K562 (cell line): ENCODE measurements around the gene B3GAT3. TPM values are rescaled to one million over a fixed set of nuclear protein-coding genes. Genes with fewer than 3 reads are reported as not detected.

Experiments used
- CTBP1 ChIP-seq: fragments of 450-650 bp; IDR thresholded peaks from 2 replicates; pipeline ENCODE4 v1.6.1; 2016; ENCODE audit warnings: borderline replicate concordance
- DIDO1 ChIP-seq: fragments of 450-650 bp; IDR thresholded peaks from 2 replicates; pipeline ENCODE4 v1.6.1; 2016; ENCODE audit warnings: low read depth, missing biosample characterization, missing genetic modification characterization
- FOXK2 ChIP-seq, 2 experiments: fragments of 450-650 bp; IDR thresholded peaks in 1 of 2; conservative IDR thresholded peaks in 1 of 2; 2 replicates each; pipeline ENCODE4 v1.6.1; 2016; ENCODE audit warnings: low read depth in 2 of 2, mild to moderate bottlenecking in 1 of 2
- GABPB2 ChIP-seq: fragments of 250-450 bp; sonication (Bioruptor Pico); conservative IDR thresholded peaks from 2 replicates; pipeline ENCODE4 v1.5.1; 2021; ENCODE audit warnings: mild to moderate bottlenecking
- HNRNPL ChIP-seq: fragments of 200-400 bp; formaldehyde crosslinking; IDR thresholded peaks from 2 replicates; pipeline ENCODE4 v1.6.1; 2017; ENCODE audit warnings: low read depth, mild to moderate bottlenecking, low read length
- OTX1 ChIP-seq: fragments of 450-650 bp; formaldehyde crosslinking; IDR thresholded peaks from 2 replicates; pipeline ENCODE4 v1.4.0; 2022; ENCODE audit warnings: mild to moderate bottlenecking
- PRMT5 ChIP-seq: sonication (generic); formaldehyde crosslinking; IDR thresholded peaks from 2 replicates; pipeline ENCODE4 v1.5.0; 2020; ENCODE audit warnings: missing genetic modification reagents
- RBFOX2 ChIP-seq: fragments of 200-400 bp; formaldehyde crosslinking; IDR thresholded peaks from 2 replicates; pipeline ENCODE4 v1.6.1; 2017; ENCODE audit warnings: low read depth, mild to moderate bottlenecking, low read length, moderate library complexity
- SAFB2 ChIP-seq: fragments of 200-400 bp; formaldehyde crosslinking; IDR thresholded peaks from 2 replicates; pipeline ENCODE4 v1.6.1; 2018; ENCODE audit warnings: borderline replicate concordance, low read length, low read depth, moderate library complexity; ENCODE audit not compliant: severe bottlenecking
- U2AF2 ChIP-seq: fragments of 200-400 bp; formaldehyde crosslinking; optimal IDR thresholded peaks from 2 replicates; pipeline ENCODE3; 2017; ENCODE audit warnings: low read depth, mild to moderate bottlenecking, low read length
- ZFPM2 ChIP-seq: fragments of 250-450 bp; sonication (Bioruptor Pico); IDR thresholded peaks from 2 replicates; pipeline ENCODE4 v1.5.1; 2022; ENCODE audit warnings: mild to moderate bottlenecking
- ZNF146 ChIP-seq: IDR thresholded peaks from one replicate; pipeline ENCODE4 v1.6.1; 2018; ENCODE audit warnings: missing compliant biosample characterization; ENCODE audit not compliant: unreplicated experiment
- ZNF224 ChIP-seq: sonication (generic); formaldehyde crosslinking; IDR thresholded peaks from 2 replicates; pipeline ENCODE4 v1.8.0; 2022; ENCODE audit warnings: mild to moderate bottlenecking, missing genetic modification reagents
- ZNF23 ChIP-seq: fragments of 250-450 bp; sonication (Bioruptor Pico); IDR thresholded peaks from 2 replicates; pipeline ENCODE4 v1.4.0; 2020; ENCODE audit warnings: mild to moderate bottlenecking
- ZNF561 ChIP-seq: fragments of 450-650 bp; formaldehyde crosslinking; conservative IDR thresholded peaks from 2 replicates; pipeline ENCODE4 v1.4.0; 2020; ENCODE audit warnings: mild to moderate bottlenecking, moderate library complexity
- ZNF644 ChIP-seq: fragments of 200-800 bp; sonication (Bioruptor generic); IDR thresholded peaks from 2 replicates; pipeline ENCODE4 v1.6.1; 2016; ENCODE audit warnings: low read depth, missing genetic modification characterization, missing compliant biosample characterization
- polyA plus RNA-seq, 8 experiments: library from polyadenylated mRNA; depleted of rRNA in 4 of 8; stranded (reverse) in 5 of 8; unstranded in 3 of 8; fragments of >200 nt; fragmentation: Nextera tagmentation in 2 of 8; fragmentation: Illumina TruSeq in 1 of 8; extraction: Ambion mirVana in 2 of 8; extraction: Trizol in 1 of 8; gene quantifications; 2 replicates each; pipeline versions ENCODE4 v1.2.1 to v1.2.3, GENCODE V29; 2011 to 2014; ENCODE audit warnings: inconsistent platforms in 1 of 8, missing spikeins in 1 of 8
- total RNA-seq, 7 experiments: library from RNA; depleted of rRNA in 6 of 7; stranded (reverse); fragments of >200 nt in 6 of 7; fragmentation: Illumina TruSeq in 2 of 7; extraction: Trizol in 2 of 7; gene quantifications; 2 replicates each; pipeline versions ENCODE4 v1.2.1 to v1.2.3, GENCODE V29; 2011 to 2021; ENCODE audit warnings: low replicate concordance in 1 of 7
- TF ChIP-seq, protein P1 (sequence below), 2 experiments: IDR thresholded peaks; 2 replicates each; pipeline ENCODE4 v1.6.1; 2012; ENCODE audit warnings: improper control_type of control experiment in 2 of 2, low read depth in 2 of 2, low read length in 2 of 2, borderline replicate concordance in 1 of 2
- TF ChIP-seq, protein P2 (sequence below): fragments of 250-450 bp; sonication (Bioruptor Pico); IDR thresholded peaks from 2 replicates; pipeline ENCODE4 v1.8.0; 2021; ENCODE audit warnings: mild to moderate bottlenecking, moderate library complexity
- TF ChIP-seq, protein P3 (sequence below): fragments of 150-350 bp; IDR thresholded peaks from 2 replicates; pipeline ENCODE4 v1.6.1; 2014; ENCODE audit warnings: low read depth, mild to moderate bottlenecking, low read length, borderline replicate concordance
- TF ChIP-seq, protein P4 (sequence below): fragments of 250-450 bp; sonication (Bioruptor Pico); IDR thresholded peaks from 2 replicates; pipeline ENCODE4 v1.6.1; 2021; ENCODE audit warnings: mild to moderate bottlenecking

The B3GAT3 gene
- total and polyA plus RNA-seq, 9 of the 15 experiments (the other 6 are each of a cell fraction or from before 2014, with no cell fraction given) = 0.30 to 64.0 (median 21.4) TPM

DNA sequence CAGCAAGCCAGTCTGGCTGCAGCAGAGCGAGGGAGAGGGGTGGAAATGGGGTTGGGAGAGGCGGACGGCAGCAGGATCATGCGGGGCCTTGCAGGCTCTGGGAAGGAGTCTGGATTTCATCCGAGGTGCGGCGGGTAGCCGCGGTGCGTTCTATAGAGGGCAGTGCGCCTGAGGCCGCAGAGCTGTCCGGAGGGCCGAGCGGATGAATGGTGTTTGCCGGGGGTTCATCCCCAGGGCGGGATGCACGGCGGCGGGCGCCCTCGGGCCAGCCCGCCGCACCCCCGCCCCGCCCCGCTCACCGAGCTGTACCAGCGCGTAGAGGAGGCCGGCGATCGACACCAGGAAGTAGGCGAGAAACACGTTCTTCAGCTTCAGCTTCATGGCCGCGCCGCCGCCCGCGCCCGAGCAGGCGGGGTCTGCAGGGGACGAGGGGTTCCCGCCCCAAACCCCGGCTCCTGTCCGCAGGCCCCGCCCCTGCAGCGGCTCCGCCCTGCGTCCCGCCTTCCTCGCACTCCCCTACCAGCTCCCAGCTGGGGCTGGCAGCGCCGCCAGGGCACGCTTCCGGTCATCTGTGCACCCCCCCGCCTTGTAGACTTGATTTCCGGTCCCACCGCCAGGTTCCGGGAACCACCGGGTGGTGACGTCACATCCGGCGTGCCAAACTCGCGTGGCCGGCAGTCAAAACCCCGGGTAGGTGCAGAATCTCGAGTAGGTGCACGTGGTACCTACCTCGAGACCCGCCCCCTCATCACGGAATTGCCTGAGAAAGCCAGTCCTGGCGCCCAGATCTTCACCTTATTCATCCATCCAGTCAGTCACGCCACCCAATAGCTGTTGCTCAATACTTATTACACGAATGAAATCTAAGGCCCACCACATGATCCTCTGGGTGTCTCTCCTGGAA is at the start of gene B3GAT3 (continued):
- no peak for TF ChIP-seq ZNF146 (CRISPR knock-in tag)
- TF ChIP-seq GABPB2 (CRISPR knock-in tag) = no peak
- TF ChIP-seq SAFB2 = no peak
- TF ChIP-seq, protein P1, sequence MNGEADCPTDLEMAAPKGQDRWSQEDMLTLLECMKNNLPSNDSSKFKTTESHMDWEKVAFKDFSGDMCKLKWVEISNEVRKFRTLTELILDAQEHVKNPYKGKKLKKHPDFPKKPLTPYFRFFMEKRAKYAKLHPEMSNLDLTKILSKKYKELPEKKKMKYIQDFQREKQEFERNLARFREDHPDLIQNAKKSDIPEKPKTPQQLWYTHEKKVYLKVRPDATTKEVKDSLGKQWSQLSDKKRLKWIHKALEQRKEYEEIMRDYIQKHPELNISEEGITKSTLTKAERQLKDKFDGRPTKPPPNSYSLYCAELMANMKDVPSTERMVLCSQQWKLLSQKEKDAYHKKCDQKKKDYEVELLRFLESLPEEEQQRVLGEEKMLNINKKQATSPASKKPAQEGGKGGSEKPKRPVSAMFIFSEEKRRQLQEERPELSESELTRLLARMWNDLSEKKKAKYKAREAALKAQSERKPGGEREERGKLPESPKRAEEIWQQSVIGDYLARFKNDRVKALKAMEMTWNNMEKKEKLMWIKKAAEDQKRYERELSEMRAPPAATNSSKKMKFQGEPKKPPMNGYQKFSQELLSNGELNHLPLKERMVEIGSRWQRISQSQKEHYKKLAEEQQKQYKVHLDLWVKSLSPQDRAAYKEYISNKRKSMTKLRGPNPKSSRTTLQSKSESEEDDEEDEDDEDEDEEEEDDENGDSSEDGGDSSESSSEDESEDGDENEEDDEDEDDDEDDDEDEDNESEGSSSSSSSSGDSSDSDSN (IDR thresholded peaks at IDR 0.05; ENCODE audit: borderline replicate concordance in 1 of 2, low read depth in 2 of 2, low read length in 2 of 2) = no peak
- TF ChIP-seq CTBP1 = peak; percentile 90
- TF ChIP-seq, protein P2, sequence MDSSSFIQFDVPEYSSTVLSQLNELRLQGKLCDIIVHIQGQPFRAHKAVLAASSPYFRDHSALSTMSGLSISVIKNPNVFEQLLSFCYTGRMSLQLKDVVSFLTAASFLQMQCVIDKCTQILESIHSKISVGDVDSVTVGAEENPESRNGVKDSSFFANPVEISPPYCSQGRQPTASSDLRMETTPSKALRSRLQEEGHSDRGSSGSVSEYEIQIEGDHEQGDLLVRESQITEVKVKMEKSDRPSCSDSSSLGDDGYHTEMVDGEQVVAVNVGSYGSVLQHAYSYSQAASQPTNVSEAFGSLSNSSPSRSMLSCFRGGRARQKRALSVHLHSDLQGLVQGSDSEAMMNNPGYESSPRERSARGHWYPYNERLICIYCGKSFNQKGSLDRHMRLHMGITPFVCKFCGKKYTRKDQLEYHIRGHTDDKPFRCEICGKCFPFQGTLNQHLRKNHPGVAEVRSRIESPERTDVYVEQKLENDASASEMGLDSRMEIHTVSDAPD (CRISPR knock-in tag) = no peak
- TF ChIP-seq PRMT5 (CRISPR knock-in tag) = no peak
- no peak for TF ChIP-seq ZFPM2 (CRISPR knock-in tag)
- TF ChIP-seq ZNF23 (CRISPR knock-in tag) = no peak
- no peak for TF ChIP-seq ZNF224 (CRISPR knock-in tag)
- no peak for TF ChIP-seq ZNF644 (tag)
- TF ChIP-seq U2AF2 = no peak
- TF ChIP-seq FOXK2 (conservative IDR thresholded peaks at IDR 0.05 in 1 of 2, IDR thresholded peaks at IDR 0.05 in 1 of 2; ENCODE audit: low read depth in 2 of 2) = peak; percentile 67 to 69; a peak in 3 of 4 replicates
- TF ChIP-seq, protein P3, sequence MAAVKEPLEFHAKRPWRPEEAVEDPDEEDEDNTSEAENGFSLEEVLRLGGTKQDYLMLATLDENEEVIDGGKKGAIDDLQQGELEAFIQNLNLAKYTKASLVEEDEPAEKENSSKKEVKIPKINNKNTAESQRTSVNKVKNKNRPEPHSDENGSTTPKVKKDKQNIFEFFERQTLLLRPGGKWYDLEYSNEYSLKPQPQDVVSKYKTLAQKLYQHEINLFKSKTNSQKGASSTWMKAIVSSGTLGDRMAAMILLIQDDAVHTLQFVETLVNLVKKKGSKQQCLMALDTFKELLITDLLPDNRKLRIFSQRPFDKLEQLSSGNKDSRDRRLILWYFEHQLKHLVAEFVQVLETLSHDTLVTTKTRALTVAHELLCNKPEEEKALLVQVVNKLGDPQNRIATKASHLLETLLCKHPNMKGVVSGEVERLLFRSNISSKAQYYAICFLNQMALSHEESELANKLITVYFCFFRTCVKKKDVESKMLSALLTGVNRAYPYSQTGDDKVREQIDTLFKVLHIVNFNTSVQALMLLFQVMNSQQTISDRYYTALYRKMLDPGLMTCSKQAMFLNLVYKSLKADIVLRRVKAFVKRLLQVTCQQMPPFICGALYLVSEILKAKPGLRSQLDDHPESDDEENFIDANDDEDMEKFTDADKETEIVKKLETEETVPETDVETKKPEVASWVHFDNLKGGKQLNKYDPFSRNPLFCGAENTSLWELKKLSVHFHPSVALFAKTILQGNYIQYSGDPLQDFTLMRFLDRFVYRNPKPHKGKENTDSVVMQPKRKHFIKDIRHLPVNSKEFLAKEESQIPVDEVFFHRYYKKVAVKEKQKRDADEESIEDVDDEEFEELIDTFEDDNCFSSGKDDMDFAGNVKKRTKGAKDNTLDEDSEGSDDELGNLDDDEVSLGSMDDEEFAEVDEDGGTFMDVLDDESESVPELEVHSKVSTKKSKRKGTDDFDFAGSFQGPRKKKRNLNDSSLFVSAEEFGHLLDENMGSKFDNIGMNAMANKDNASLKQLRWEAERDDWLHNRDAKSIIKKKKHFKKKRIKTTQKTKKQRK = no peak
- TF ChIP-seq, protein P4, sequence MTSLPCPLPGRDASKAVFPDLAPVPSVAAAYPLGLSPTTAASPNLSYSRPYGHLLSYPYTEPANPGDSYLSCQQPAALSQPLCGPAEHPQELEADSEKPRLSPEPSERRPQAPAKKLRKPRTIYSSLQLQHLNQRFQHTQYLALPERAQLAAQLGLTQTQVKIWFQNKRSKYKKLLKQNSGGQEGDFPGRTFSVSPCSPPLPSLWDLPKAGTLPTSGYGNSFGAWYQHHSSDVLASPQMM (CRISPR knock-in tag) = no peak
- TF ChIP-seq ZNF561 = no peak
- peak; percentile 96 for TF ChIP-seq HNRNPL
- TF ChIP-seq DIDO1 (tag) = no peak
- peak; percentile 89 for TF ChIP-seq RBFOX2
- 0 out of 2 replicates have a peak, but pooled peaks have one; percentile 40 for TF ChIP-seq OTX1 (CRISPR knock-in tag)
